Large intestine (tissue), 3 donors: Measurements from ENCODE around the gene SFI1. TPM values are rescaled to one million over a fixed set of nuclear protein-coding genes. Genes with fewer than 3 reads are reported as not detected.
A peak's percentile ranks its signal among the peaks of the same experiment; 100 is the strongest.
"Not testable (repeated sequence)": the region's sequence is repeated elsewhere in the genome, so short reads cannot be mapped to it uniquely, and the experiment has no call there.

Experiments
- DNase-seq, 2 donors: peaks; one replicate each; pipeline versions ENCODE4 v3.0.0 to v3.0.0-alpha.2; 2013
- H3K27ac ChIP-seq: one replicate; pipeline ENCODE4 v1.5.1; 2013; ENCODE audit warnings: low read length
- H3K27me3 ChIP-seq: 2 replicates; pipeline ENCODE4 v1.6.1; 2013; ENCODE audit warnings: low read length; ENCODE audit not compliant: control insufficient read depth, insufficient read depth
- H3K36me3 ChIP-seq: 2 replicates; pipeline ENCODE4 v1.6.1; 2013; ENCODE audit warnings: low read length; ENCODE audit not compliant: control insufficient read depth, insufficient read depth
- H3K4me1 ChIP-seq: one replicate; pipeline ENCODE4 v1.6.1; 2013; ENCODE audit warnings: low read length; ENCODE audit not compliant: control insufficient read depth, insufficient read depth
- H3K4me3 ChIP-seq: one replicate; pipeline ENCODE4 v1.5.1; 2013; ENCODE audit warnings: low read length
- H3K9me3 ChIP-seq: one replicate; pipeline ENCODE4 v1.6.1; 2013; ENCODE audit warnings: mild to moderate bottlenecking, low read depth, low read length, moderate library complexity; ENCODE audit not compliant: control insufficient read depth
- WGBS: methylation state at CpG from one replicate; pipeline ENCODE4 v1.1.5; 2013; ENCODE audit warnings: low lambda C conversion rate; ENCODE audit not compliant: insufficient coverage; 5-methylcytosine and 5-hydroxymethylcytosine counted together
- polyA plus RNA-seq: library from polyadenylated mRNA; unstranded; fragments of 120-200 nt; gene quantifications from one replicate; pipeline ENCODE4 v1.2.1, GENCODE V29; 2013

SFI1 gene
- polyA plus RNA-seq, 1 donor, result 83.1 TPM

DNA sequence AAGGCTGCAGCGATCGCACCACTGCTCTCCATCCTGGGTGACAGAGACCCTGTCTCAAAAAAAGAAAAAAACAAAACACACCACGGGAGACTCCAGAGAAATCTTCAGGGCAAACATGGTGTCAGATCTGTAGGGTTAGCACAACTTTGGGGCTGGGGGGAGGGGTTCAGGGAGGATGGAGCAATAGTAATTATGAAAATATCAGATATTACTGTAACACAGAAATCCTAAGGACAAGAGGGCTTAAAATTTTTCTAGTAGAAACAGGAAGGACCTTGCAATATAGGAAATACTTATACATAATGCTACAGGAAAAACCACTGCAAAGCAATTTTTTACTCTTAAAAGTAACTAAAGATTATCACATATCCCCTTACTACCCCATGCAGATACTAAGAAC, 20.5 kb upstream of the SFI1 start:
- no peaks in the 10 kb centered on the region for H3K4me1 ChIP-seq
- no peaks in the 10 kb centered on the region for H3K9me3 ChIP-seq
- no peak overlapping the region for H3K4me3 ChIP-seq
- H3K27ac ChIP-seq, result no peak overlapping the region
- no peak for DNase-seq
- no CpG with 5 or more reads among the region's 3 CpGs for WGBS
- no peaks in the 10 kb centered on the region for H3K27me3 ChIP-seq
- H3K36me3 ChIP-seq, result peaks cover 41% of the 10 kb centered on the region

DNA sequence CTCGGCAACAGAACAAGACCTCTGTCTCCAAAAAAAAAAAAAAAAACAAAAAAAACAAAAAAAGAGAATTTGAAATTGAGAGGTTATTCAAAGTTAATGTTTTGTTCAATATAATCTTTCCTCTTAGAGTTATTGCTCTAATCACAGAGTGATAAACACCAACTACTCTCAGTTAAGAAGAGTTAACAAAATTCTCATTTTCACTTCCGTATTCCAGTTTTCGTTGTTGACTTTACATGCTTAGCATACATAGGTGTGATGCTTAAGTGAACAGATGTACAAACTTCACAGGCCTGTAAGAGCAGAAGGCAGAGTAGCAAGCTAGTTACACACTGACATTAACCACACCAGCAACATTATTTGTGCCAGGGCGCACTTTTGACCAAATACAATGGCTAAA, 19.0 kb upstream of the SFI1 start:
- H3K36me3 ChIP-seq, result peaks cover 52% of the 10 kb centered on the region
- DNase-seq, result no peak
- no peak overlapping the region for H3K27ac ChIP-seq
- H3K27me3 ChIP-seq, result no peaks in the 10 kb centered on the region
- H3K9me3 ChIP-seq, result no peaks in the 10 kb centered on the region
- 100% methylated on average over 1 of the region's 4 CpGs for WGBS
- no peak overlapping the region for H3K4me3 ChIP-seq
- no peaks in the 10 kb centered on the region for H3K4me1 ChIP-seq

DNA sequence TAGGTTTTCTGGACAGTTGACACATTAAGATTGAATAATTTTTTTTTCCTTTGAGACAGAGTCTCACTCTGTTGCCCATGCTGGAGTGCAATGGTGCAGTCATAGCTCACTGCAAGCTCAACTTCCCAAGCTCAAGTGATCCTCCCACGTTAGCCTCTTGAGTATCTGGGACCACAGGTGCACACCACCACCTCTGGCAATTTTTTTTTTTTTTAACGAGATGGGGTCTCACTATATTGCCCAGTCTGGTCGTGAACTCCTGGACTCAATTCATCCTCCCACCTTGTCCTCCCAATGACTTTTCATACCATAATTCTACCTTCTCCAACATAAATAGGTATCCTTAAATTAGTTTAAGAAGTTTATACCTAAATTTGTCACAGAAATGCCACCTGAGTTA, 15.2 kb upstream of the SFI1 start:
- Histone ChIP-seq H3K27ac (no peak overlapping the region), H3K36me3 (peaks cover 65% of the 10 kb centered on the region), H3K27me3 (no peaks in the 10 kb centered on the region), H3K4me3 (no peak overlapping the region), H3K9me3 (no peaks in the 10 kb centered on the region), H3K4me1 (no peaks in the 10 kb centered on the region)
- no CpG with 5 or more reads among the region's 3 CpGs for WGBS
- DNase-seq, result no peak

DNA sequence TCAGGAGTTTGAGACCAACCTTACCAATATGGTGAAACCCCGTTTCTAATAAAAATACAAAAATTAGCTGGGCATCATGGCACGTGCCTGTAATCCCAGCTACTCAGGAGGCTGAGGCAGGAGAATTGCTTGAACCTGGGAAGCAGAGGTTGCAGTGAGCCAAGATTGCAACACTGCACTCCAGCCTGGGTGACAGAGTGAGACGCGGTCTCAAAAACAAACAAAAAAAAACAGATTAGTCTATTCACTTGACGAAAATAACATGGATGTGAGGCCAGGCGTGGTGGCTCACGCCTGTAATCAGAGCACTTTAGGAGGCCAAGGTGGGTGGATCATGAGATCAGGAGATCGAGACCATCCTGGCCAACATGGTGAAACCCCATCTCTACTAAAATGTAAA, 13.9 kb upstream of the SFI1 start:
- H3K4me3 ChIP-seq, DNase-seq, H3K4me1 ChIP-seq, H3K9me3 ChIP-seq, H3K27ac ChIP-seq, H3K27me3 ChIP-seq: not testable (repeated sequence)
- 86% methylated on average over 3 of the region's 8 CpGs for WGBS
- H3K36me3 ChIP-seq, result peaks cover 69% of the 10 kb centered on the region

DNA sequence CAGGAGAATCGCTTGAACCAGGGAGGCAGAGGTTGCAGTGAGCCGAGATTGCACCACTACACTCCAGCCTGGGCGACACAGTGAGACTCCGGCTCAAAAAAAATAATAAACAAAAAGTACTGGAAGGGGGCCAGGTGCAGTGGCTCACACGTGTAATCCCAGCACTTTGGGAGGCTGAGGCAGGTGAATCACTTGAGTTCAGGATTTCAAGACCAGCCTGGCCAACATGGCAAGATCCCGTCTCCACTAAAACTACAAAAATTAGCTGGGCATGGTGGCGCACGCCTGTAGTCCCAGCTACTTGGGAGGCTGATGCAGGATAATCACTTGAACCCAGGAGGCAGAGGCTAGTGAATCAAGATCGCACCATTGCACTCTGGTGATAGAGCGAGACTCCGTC, 10.0 kb upstream of the SFI1 start:
- not testable (repeated sequence) for H3K9me3 ChIP-seq, H3K27ac ChIP-seq, DNase-seq, H3K27me3 ChIP-seq, H3K4me3 ChIP-seq, H3K4me1 ChIP-seq
- H3K36me3 ChIP-seq, result peaks cover 55% of the 10 kb centered on the region
- no CpG with 5 or more reads among the region's 11 CpGs for WGBS

DNA sequence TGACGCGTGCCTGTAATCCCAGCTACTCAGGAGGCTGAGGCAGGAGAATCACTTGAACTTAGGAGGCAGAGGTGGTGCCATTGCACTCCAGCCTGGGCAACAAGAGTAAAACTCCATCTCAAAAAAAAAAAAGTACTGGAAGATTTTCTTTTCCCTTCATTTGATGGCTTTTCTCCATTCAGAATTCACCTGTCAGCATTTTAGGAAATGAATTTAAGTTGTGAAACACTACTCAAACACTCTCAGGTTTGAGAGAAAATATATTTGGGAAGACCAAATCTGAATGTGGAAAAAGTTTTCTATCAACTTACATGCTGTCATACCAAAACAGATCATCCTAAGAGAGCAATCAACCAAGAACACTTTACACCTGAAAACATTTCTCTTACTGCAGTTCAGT, 9.4 kb upstream of the SFI1 start:
- no CpG with 5 or more reads among the region's 2 CpGs for WGBS
- peaks cover 49% of the 10 kb centered on the region for H3K36me3 ChIP-seq
- H3K4me3 ChIP-seq, result no peak overlapping the region
- no peaks in the 10 kb centered on the region for H3K27me3 ChIP-seq
- peaks cover 8% of the 10 kb centered on the region for H3K4me1 ChIP-seq
- no peak for DNase-seq
- no peaks in the 10 kb centered on the region for H3K9me3 ChIP-seq
- H3K27ac ChIP-seq, result no peak overlapping the region

- Histone ChIP-seq H3K4me3 (peak overlapping the region; percentile 48), H3K36me3 (peaks cover 39% of the 10 kb centered on the region), H3K27me3 (no peaks in the 10 kb centered on the region), H3K27ac (peak overlapping the region; percentile 43), H3K9me3 (no peaks in the 10 kb centered on the region), H3K4me1 (peaks cover 8% of the 10 kb centered on the region)
- DNase-seq, result peak in 1 of 2 donors; percentile 15
- WGBS, result 70% methylated on average over 3 of the region's 6 CpGs
Observed at GRCh38 chr22:31488346-31488883, 7.9 kb upstream of the SFI1 start.

DNA sequence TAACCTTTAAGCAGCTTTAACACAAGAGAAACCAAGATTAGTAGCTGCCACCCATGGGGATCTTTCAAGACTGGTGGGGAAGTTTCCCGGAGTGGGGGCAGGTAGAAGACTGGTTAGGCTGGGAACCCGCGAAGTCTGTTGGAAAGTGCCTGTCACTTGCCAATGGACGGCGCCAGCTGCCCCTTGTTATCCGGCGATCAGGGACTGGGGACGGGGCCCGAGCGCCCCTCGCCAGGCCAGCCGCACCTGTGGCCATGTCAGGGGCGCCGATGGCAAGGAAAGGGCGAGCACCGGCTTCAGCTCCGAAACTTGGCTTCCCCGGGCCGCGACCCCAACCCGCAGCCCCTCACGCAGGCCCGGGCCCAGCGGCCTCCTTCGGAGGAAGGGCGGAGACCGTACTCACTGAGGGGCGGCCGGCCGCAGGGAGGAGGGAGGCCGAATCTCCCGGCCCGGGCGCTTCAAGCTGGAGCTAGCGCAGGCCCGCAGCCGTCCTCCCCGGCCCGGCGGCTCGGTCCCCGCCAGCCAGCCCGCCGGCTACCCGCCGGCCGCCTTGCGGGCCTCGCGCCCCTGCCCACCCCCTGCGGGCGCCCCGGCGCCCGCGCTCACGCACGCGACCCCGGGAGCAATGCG, 7.2 kb upstream of the SFI1 start:
- H3K36me3 ChIP-seq, result peaks cover 32% of the 10 kb centered on the region
- H3K4me1 ChIP-seq, result peaks cover 8% of the 10 kb centered on the region
- peak overlapping the region; percentile 92 for H3K4me3 ChIP-seq
- no CpG with 5 or more reads among the region's 61 CpGs for WGBS
- peak overlapping the region; percentile 43 for H3K27ac ChIP-seq
- no peaks in the 10 kb centered on the region for H3K9me3 ChIP-seq
- DNase-seq, result no peak
- H3K27me3 ChIP-seq, result no peaks in the 10 kb centered on the region

DNA sequence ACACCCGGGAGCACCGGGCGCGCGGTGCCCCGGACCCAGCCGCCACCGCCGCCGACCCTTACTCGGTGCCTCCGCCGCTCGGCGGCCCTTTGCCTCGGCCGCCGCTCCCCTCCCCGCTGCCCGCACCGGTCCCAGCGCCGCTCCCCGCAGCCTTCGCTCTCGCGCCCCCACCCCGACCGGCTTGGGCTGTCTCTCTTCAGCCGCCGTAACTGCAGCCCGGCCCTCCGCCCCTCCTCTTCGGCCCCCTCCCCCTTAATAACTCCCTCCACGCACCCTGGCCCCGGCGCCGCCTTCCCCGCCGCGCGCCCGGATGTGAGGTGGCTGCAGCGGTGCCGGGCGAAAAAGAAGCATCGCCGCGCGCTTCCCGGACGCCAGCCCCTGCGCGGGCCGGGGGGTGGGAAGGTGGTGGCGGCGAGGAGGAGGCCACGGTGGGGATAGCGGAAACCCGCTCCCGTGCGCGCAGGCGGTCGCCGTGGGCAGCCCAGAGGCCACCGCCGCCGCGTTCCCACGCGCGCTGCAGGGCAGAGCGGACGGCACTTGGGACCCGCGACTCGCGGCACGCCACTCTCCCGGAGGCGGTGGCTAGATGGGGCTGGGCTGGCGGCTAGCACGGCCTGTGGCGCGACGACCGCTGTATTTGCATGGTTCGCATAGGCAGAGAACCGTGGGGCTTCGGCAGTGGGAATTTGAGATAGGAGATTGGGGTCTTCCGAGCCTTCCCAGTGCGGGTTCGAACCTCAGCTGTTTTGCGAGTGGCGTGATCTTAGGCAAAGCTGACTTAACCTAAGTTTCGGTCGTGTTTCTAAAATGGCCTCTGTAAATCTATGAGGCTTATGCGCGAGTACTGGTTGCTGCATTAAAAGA, 6.5 kb upstream of the SFI1 start, which contains the start of gene EIF4ENIF1:
TSS of gene EIF4ENIF1 (minus strand) at position 211 of the 864 bp plus-strand sequence. CDS start 1,124 bp downstream, outside the sequence.
- DNase-seq, result peak; percentile 82 to 94
- no peaks in the 10 kb centered on the region for H3K9me3 ChIP-seq
- H3K27ac ChIP-seq, result peak within 1 kb of the TSS; percentile 98
- peak within 1 kb of the TSS; percentile 92 for H3K4me3 ChIP-seq
- WGBS, result no CpG with 5 or more reads among the region's 100 CpGs
- H3K27me3 ChIP-seq, result no peaks in the 10 kb centered on the region
- H3K36me3 ChIP-seq, result peaks cover 27% of the 10 kb centered on the region
- H3K4me1 ChIP-seq, result peaks cover 8% of the 10 kb centered on the region

DNA sequence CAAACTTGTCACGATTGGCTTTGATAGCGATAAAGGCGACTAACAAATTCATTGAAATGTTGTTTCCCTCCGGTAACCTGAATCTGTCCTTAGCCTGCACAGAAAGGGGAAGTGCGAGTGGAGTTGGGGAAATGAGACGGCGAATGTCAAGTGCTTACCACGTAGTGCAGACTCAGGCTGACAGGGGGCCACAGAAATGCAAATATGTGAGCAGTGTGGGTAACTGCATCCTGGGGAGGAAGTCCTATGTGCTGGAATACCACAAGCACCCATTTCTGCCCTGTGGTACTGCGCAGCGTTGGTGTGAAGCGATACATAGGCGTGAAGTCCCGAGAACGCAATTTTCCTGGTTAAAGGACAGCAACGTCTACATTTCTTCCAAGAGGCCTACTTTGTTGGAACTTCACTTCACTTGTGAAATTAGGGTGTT, 5.8 kb upstream of the SFI1 start:
- no CpG with 5 or more reads among the region's 15 CpGs for WGBS
- peak overlapping the region; percentile 92 for H3K4me3 ChIP-seq
- H3K4me1 ChIP-seq, result peaks cover 8% of the 10 kb centered on the region
- peaks cover 20% of the 10 kb centered on the region for H3K36me3 ChIP-seq
- no peaks in the 10 kb centered on the region for H3K27me3 ChIP-seq
- DNase-seq, result peak; percentile 59 to 84
- no peaks in the 10 kb centered on the region for H3K9me3 ChIP-seq
- H3K27ac ChIP-seq, result peak overlapping the region; percentile 98
